Panc1 (cell line): Measurements from ENCODE around the gene TIMMDC1. TPM values are rescaled to one million over a fixed set of nuclear protein-coding genes. Genes with fewer than 3 reads are reported as not detected.

ENCODE experiments used
- ATAC-seq: fragments of 200-7000 bp; cut with Tn5 transposase; 2 replicates; pipeline ENCODE4 v1.9.1; 2020; ENCODE audit warnings: mild to moderate bottlenecking, moderate library complexity
- BruUV-seq: library from RNA; stranded (reverse); fragments of 400-500 nt; replicated peaks from 2 replicates; lab custom pipeline; 2021; lab: Mats Ljungman, UMichigan
- CTCF ChIA-PET: fragments of 300-600 bp; sonication (Branson Sonifier 250); formaldehyde crosslinking; loops from one replicate; lab custom pipeline; 2022; ENCODE audit warnings: antibody characterized with exemption; lab: Charles Lee
- POLR2A ChIA-PET: fragments of 300-600 bp; sonication (Branson Sonifier 250); formaldehyde crosslinking; loops from one replicate; lab custom pipeline; 2022; ENCODE audit warnings: antibody characterized with exemption; lab: Charles Lee
- DNase-seq: peaks from one replicate; pipeline ENCODE4 v3.0.0-alpha.2; 2010; ENCODE audit warnings: low read depth, low spot score
- H3K27ac ChIP-seq: 2 replicates; pipeline ENCODE4 v1.5.1; 2011; ENCODE audit warnings: mild to moderate bottlenecking, low read length, inconsistent platforms
- H3K27me3 ChIP-seq: fragments of 200-500 bp; sonication (Bioruptor generic); 2 replicates; pipeline ENCODE4 v1.6.0; 2014; ENCODE audit warnings: low read length, inconsistent platforms; ENCODE audit not compliant: control insufficient read depth, insufficient read depth
- H3K36me3 ChIP-seq: fragments of 200-500 bp; sonication (Bioruptor generic); 2 replicates; pipeline ENCODE4 v1.5.1; 2014; ENCODE audit warnings: inconsistent platforms, mild to moderate bottlenecking, low read length, moderate library complexity; ENCODE audit not compliant: control insufficient read depth, insufficient read depth
- H3K4me1 ChIP-seq: 2 replicates; pipeline ENCODE4 v1.5.1; 2011; ENCODE audit warnings: inconsistent platforms, mild to moderate bottlenecking, low read length, moderate library complexity; ENCODE audit not compliant: control insufficient read depth, insufficient read depth
- H3K4me3 ChIP-seq, 2 experiments: 2 replicates each; pipeline ENCODE4 v1.5.1; 2011 to 2012; ENCODE audit warnings: low read depth in 2 of 2, low read length in 2 of 2, mild to moderate bottlenecking in 2 of 2, inconsistent platforms in 1 of 2, moderate library complexity in 1 of 2
- H3K9me3 ChIP-seq: fragments of 200-500 bp; sonication (Bioruptor generic); 2 replicates; pipeline ENCODE4 v1.5.1; 2014; ENCODE audit warnings: low read depth, mild to moderate bottlenecking, inconsistent platforms, low read length, moderate library complexity; ENCODE audit not compliant: control insufficient read depth, insufficient read depth
- POLR2AphosphoS5 ChIP-seq: IDR thresholded peaks from 2 replicates; pipeline ENCODE4 v1.6.1; 2012; ENCODE audit warnings: mild to moderate bottlenecking, low read depth, low read length, moderate library complexity
- REST ChIP-seq, 2 experiments: IDR thresholded peaks; 2 replicates each; pipeline ENCODE4 v1.6.1; 2011 to 2012; ENCODE audit warnings: low read depth in 2 of 2, control low read depth in 1 of 2, low read length in 1 of 2, mild to moderate bottlenecking in 1 of 2, moderate library complexity in 1 of 2; ENCODE audit not compliant: insufficient read depth in 1 of 2
- SIN3A ChIP-seq: IDR thresholded peaks from 2 replicates; pipeline ENCODE4 v1.6.1; 2012; ENCODE audit warnings: low read depth, mild to moderate bottlenecking, low read length, moderate library complexity, borderline replicate concordance; ENCODE audit not compliant: insufficient read depth
- TCF7L2 ChIP-seq: IDR thresholded peaks from 2 replicates; pipeline ENCODE4 v1.6.1; 2011; ENCODE audit warnings: mild to moderate bottlenecking, low read depth, low read length, inconsistent platforms
- in situ Hi-C: cut with HindIII; loops from 2 replicates; pipeline ENCODE4 v1.10.0; 2016; ENCODE audit warnings: low sequenced_read_pairs, low pct_unique_long_range_greater_than_20kb
- intact Hi-C: fragments of 100-400 bp; cut with micrococcal nuclease; formaldehyde crosslinking; loops from one replicate; pipeline ENCODE4 v1.10.0; 2022; ENCODE audit not compliant: unreplicated experiment
- total RNA-seq: library from RNA; stranded (reverse); gene quantifications from one replicate; pipeline ENCODE4 v1.2.1, GENCODE V29; 2021; ENCODE audit not compliant: unreplicated experiment
- TF ChIP-seq, protein P1 (sequence below): fragments of 450-650 bp; IDR thresholded peaks from 2 replicates; pipeline ENCODE4 v1.5.1; 2017; ENCODE audit warnings: mild to moderate bottlenecking

The TIMMDC1 gene
- total RNA-seq, 1 experiment from 2014 or later, result 170 TPM

GRCh38 chr3:119538772-119539171, 40.4 kb downstream of the TIMMDC1 start:
- BruUV-seq, result no TSS peak
- in situ Hi-C loops, result no loop called here
- intact Hi-C loops, result no loop called here
- no peak for DNase-seq
- no peaks in the 10 kb centered on the region for H3K9me3 ChIP-seq
- POLR2A ChIA-PET, result no interaction called here
- no peaks in the 10 kb centered on the region for H3K27me3 ChIP-seq
- no peaks in the 10 kb centered on the region for H3K36me3 ChIP-seq
- no peaks in the 10 kb centered on the region for H3K4me1 ChIP-seq
- CTCF ChIA-PET, result no interaction called here
- H3K27ac ChIP-seq, result no peak overlapping the region
- no peak overlapping the region for H3K4me3 ChIP-seq
- no peak for ATAC-seq
- TF ChIP-seq SIN3A (no peak), POLR2AphosphoS5 (no peak), REST (IDR thresholded peaks at IDR 0.05; ENCODE audit: insufficient read depth in 1 of 2, low read depth in 2 of 2, low read length in 1 of 2) (no peak), TCF7L2 (no peak)
- TF ChIP-seq, protein P1, sequence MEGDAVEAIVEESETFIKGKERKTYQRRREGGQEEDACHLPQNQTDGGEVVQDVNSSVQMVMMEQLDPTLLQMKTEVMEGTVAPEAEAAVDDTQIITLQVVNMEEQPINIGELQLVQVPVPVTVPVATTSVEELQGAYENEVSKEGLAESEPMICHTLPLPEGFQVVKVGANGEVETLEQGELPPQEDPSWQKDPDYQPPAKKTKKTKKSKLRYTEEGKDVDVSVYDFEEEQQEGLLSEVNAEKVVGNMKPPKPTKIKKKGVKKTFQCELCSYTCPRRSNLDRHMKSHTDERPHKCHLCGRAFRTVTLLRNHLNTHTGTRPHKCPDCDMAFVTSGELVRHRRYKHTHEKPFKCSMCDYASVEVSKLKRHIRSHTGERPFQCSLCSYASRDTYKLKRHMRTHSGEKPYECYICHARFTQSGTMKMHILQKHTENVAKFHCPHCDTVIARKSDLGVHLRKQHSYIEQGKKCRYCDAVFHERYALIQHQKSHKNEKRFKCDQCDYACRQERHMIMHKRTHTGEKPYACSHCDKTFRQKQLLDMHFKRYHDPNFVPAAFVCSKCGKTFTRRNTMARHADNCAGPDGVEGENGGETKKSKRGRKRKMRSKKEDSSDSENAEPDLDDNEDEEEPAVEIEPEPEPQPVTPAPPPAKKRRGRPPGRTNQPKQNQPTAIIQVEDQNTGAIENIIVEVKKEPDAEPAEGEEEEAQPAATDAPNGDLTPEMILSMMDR, result no peak

DNA sequence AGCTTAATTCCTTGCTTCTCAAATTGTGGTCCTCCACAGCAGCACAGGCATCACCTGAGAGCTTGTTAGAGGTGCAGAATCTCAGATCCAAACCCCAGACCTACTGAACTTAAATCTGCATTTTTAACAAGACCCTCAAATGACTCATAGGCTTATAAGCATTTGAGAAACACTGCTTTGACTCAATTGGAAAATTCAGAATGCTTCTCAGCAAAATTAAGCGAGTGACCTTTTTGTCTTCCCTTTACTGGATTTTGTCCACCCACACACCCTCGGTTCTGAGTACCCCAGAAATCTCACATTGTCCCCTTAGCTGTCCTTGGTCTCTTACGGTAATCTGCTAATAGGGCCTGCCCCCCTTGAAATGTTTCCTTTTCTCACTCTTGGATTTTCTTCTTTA, 43.2 kb downstream of the TIMMDC1 start:
- POLR2A ChIA-PET, result no interaction called here
- no peak for TF ChIP-seq REST (IDR thresholded peaks at IDR 0.05; ENCODE audit: insufficient read depth in 1 of 2, low read depth in 2 of 2, low read length in 1 of 2)
- no peak for TF ChIP-seq SIN3A
- TF ChIP-seq TCF7L2, result no peak
- CTCF ChIA-PET, result no interaction called here
- Histone ChIP-seq H3K36me3 (no peaks in the 10 kb centered on the region), H3K4me3 (no peak overlapping the region), H3K27ac (no peak overlapping the region), H3K4me1 (no peaks in the 10 kb centered on the region), H3K27me3 (no peaks in the 10 kb centered on the region), H3K9me3 (no peaks in the 10 kb centered on the region)
- BruUV-seq, result no TSS peak
- intact Hi-C loops (no loop called here), in situ Hi-C loops (no loop called here)
- DNase-seq, result no peak
- no peak for ATAC-seq
